HG02870 (cell line): Measurements from ENCODE around the gene SLC6A7.

Source experiments
- ATAC-seq: cut with Tn5 transposase; IDR thresholded peaks from one replicate; pipeline ENCODE4 v1.9.1; 2021; ENCODE audit warnings: mild to moderate bottlenecking, moderate library complexity; ENCODE audit not compliant: unreplicated experiment

SLC6A7 gene

DNA sequence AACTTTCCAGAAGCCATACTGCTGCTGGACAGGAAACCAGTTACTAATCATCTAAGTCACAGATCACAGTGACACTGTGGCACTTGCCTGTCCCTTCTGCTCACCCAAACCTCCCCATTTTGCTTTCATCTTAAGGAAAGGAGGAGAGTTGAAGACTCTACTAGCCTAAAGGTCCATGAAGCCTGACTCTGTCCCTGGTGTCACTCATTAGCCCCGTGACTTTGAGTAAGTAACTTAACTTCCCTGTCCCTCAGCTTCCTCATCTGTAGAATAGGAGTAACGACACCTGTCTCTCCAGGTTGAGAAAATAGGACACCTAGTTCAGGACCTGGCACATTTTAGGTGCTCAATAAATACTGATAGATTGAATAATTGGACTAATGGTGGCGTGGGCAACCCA lies 536 bp upstream of the SLC6A7 start:
- ATAC-seq, result no peak

DNA sequence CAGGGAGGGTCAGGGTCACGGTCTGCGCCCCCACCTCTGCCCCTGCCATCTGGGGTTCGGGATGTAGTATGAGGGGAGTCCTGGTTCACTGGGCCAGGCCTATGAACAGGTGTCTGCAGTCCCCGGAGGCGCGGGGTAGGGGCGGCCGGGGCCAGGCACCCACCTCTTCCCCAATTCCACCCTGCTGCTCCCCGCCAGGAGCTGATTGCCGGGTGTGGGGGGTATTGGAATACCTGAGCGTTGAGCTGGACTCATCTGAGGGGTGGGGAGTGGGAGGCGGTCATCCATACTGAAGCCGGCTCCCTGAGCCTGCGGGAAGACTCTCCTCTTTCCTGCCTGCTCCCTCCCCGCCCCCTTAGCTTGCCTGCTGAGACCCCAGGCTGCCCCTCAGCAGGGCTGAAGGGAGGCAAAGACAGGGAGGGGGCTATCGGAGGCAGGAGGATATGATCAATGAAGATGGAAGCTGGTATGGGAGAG lies 679 bp downstream of the SLC6A7 start:
- ATAC-seq, result no peak

DNA sequence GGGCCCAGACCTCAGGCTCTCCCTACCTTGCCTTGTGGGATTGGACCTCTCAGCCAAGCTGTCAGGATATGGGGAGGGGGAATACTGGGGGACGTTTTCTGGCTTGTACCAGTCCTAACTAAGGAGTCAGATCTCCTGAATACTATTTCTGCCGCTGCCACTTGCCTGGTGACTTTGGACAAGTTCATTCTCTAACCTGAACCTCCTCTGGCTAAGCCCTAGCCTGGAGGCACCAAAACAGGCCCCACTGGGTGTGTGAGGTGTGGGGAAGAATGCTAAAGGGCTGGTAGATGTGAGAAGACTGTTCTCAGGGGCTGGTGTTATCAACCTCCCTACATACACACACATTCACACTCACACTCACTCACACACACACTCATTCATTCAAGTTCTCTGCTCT lies 1.1 kb downstream of the SLC6A7 start:
- no peak for ATAC-seq

DNA sequence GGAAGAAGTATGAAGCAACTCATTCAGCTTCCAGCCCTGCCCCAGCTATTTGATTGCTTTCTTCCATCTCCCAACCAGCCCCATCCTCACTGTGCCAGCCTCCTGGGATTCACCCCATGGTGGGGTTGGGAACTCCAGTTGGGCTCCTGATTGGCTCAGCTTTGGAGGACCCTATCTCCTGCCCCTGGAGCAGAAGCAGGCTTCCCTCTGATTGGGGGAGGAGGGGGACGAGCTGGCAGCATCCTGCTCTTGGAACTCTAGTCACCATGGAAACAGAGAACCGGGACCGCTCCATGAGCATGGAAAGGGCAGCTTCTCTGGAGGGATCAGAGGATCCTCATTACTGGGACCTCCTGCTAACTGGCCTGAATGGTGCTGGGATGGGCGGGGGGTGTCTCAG lies 2.6 kb downstream of the SLC6A7 start:
- ATAC-seq, result no peak

DNA sequence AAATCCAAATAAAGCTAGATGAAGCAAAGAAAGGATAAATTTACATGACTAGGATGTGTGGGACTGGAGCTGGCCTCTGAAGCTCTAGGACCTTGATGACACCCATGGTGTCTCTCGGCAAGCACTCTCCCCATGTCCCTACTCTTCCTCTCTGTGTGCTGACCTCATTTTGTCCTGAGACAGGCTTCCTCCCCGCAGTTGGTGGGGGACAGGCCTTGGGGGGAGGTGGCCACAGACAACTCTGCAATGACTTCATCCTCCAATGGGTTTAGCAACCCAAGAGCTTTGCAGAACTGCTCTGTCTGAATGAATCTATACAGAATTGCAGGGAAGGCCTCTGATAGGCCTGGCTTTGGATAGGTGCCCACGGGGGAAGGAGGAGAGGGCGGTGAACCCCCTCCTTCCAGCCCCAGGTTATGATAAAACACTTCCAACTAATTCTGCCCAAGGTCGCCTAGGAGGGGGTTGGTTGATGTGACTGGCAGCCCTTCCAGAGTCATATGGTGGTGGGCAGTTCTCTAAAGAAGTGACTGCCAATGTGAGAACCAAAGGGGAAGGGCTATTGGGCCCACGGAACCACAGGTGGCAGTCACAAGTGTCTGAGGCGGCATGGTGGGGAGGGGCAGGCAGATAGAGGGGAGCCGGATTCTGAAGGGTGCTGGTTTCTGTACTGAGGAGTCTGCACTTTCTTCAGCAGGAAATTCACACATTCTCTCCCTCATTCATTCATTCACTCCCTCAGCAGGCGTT lies 6.0 kb downstream of the SLC6A7 start:
- ATAC-seq, result no peak

DNA sequence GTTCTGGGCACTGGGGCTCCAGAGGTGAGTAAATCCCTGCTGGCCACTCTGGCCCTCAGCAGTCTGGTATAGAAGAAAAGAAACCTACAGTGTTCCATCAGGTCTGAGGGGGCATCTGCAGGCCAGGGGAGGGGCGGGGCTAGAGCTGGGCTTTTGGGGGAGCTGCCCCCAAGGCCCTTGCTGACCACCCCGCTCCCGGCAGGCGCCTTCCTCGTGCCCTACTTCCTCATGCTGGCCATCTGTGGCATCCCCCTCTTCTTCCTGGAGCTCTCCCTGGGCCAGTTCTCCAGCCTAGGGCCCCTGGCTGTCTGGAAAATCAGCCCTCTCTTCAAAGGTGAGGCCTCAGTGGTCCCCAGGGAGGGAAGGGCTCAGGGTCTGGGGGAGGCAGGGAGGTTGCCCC lies 6.7 kb downstream of the SLC6A7 start:
- ATAC-seq, result no peak

DNA sequence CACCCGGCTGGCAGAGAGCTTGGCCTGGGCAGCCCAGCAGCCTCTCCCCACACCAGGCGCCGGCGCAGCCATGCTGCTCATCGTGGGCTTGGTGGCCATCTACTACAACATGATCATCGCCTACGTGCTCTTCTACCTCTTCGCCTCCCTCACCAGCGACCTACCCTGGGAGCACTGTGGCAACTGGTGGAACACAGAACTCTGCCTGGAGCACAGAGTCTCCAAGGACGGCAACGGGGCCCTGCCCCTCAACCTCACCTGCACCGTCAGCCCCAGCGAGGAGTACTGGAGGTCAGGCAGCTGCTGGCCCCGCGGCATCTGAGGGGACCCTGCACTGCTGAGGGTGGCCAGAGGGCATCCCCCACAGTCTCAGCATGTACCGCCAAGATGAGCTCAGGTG lies 7.1 kb downstream of the SLC6A7 start:
- no peak for ATAC-seq

DNA sequence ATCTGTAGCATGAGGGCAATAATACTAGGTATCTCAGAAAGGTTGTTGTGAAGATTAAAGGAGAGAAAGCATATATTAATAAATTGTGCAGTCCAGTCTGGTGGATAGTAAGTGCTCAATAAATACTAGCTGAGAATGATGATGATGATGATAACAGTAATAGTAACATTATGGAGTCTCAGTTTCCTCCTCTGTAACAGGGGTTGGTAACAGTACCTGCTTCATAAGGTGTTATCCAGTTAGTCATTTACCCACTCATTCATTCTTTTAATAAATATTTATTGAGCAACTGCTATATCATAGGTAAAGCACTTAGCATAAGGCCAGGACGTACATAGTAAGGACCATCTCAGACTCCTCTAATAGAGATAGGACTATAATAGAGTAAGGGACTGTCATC lies 7.6 kb downstream of the SLC6A7 start:
- ATAC-seq, result no peak

DNA sequence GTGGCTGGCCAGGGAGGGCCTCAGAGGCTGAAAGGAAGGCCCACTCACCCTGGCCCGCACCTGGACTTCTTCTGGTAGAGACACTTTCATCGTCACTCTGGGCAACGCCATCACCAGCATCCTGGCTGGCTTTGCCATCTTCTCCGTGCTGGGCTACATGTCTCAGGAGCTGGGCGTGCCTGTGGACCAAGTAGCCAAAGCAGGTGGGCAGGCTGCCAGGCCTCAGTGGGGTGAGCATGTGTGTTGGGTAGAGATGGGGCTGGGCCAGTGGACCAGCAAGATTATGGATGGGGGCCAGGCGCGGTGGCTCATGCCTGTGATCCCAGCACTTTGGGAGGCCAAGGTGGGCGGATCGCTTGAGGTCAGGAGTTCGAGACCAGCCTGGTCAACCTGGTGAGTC lies 12.6 kb downstream of the SLC6A7 start:
- ATAC-seq, result no peak

DNA sequence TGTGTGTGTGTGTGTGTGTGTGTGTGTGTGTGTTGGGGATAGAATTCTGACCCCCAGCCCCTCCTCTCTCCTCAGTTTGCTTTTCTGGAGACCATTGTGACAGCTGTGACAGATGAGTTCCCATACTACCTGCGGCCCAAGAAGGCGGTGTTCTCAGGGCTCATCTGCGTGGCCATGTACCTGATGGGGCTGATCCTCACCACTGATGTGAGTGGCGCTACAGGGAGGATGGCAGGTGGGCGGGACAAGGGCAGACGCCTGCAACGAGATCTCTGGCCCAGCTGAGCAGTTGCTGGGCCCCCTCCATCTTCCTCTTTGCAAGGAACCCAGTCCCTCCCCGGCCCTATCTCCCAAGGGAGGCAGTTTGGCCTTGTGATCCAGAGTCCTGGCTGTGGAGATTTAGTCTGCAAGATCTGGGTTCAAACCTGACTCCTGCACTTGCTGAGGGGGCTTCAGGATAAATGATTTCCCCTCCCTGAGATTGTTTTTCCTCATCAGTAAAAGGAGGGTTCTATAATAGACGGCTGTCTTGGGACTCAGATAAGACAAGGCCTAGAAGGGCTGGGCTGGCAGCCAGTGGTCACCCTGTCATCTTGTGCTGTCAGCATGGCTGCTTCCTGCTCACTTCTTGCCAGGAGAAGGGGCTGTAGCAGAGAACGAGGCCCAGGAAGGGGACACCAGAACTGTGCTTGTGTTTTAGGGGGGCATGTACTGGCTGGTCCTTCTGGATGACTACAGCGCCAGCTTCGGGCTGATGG lies 14.1 kb downstream of the SLC6A7 start:
- no peak for ATAC-seq

DNA sequence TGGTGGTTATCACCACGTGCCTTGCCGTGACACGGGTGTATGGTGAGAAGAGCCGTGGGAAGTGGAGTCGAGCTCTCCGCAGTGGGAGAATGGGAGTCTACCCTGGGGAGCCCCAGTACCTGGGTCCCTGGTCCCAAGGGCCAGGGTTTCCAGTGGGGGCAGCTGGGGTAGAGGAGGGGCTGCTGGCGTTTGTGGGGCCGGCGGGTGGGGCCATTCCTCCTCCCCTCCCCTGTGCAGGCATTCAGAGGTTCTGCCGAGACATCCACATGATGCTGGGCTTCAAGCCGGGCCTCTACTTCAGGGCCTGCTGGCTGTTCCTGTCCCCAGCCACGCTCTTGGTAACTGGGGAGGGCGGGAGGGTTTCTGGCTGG lies 14.7 kb downstream of the SLC6A7 start:
- no peak for ATAC-seq

DNA sequence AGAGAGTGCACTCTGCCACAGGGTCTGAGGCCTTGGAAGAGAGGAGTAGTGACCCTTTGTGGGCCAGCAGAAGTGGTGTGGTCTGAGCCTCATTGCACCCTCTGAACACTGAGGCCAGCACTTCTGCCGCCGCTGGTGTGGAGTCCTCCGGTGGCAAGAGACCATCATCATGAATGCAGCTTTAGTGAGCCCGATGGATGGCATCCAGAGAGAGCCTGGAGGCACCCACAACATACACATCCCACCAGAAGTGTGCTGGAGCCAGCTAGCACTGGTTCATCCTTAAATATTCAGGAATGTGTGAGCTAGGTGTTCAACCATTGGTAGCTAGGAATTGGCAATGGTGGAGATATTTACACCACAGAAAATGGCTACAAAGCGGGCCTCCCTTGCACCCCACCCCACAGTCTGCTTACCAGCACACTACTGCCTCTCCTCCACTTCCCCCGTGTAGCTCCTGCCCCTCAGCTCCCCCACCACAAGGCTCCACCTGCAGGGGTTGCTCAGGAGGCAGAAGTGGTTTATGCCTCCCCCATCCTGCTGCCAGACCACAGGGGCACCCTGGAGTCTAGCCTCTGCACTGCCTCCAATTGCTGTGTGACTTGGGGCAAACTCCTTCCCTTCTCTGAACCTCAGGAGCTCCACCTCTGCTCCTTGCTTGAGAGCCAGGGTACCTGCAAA lies 16.4 kb downstream of the SLC6A7 start:
- no peak for ATAC-seq

DNA sequence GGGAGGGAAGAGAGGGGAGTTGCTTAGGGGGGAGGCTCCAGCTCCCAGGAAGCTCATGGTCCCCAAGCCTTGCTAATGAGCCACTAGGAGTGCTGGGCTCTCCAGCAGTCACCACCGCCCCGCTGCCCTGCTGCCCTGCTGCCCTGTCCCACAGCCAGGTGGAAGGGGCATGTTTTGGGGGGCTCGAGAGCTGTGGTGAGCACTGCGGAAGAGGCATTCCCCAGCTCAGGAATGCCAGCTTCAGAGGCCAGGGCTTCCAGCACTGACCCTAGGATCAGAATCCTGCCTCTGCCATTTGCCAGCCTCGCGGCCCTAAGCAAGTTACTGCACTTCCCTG lies 16.9 kb downstream of the SLC6A7 start:
- no peak for ATAC-seq

DNA sequence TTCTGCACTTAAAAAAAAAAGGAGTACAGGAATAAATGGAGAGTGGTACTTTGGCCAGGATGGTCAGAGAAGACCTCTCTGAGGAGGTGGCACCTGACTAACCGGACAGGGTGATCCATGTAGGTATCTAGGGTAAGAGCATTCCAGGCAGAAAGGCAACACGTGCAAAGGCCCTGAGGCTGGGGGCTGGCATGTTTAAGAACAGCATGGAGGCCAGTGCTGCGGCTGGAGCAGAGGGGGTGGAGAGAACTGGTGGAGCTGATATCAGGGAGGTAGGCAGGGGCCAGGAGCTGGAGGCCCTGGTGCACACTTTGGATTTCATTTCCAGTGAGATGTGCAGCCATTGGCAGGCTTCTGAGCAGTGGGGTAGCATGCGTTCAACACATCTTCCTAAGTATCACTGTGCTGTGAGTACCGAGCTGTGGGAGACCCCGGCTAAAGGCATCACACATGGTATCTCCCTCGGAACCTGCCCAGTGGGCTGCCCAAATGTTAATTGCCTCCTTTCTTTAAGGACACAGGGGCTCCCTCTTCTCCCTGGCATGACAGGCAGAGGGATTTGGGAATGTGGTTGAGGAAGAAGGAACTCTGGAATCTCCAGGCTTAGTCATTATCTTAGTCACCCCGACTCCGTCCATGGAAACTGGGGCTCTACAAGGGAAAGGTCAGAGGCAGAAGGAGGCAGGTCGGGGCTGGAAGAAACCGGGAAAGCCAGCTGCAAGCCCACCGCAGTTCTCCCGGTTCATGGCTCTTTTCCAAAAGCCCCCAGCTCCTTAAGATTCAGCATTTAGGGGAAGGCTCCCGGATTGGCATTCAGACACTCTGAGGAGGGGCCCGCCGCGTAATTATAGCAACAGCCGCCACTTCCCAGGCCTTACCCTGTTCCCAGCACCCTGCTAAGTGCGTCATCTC lies 18.6 kb downstream of the SLC6A7 start:
- no peak for ATAC-seq

DNA sequence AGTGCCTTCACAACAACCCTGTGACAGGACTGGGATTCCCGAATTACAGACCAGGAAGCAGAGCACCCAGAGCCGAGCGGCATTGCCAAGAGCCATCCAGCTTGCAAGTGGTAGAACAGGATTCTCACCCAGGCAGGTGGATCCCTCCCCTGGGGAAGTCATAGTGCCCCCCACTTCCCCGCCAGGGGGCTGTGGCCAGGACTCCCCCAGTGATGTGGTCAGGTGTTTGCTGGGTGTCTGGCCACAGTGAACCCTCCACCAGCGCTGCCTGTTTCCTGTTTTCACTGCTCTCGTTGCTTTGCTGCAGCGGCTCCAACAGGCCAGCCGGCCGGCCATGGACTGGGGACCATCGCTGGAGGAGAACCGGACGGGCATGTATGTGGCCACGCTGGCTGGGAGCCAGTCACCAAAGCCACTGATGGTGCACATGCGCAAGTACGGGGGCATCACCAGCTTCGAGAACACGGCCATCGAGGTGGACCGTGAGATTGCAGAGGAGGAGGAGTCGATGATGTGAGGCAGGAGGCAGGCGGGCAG lies 19.3 kb downstream of the SLC6A7 start:
- ATAC-seq, result no peak

DNA sequence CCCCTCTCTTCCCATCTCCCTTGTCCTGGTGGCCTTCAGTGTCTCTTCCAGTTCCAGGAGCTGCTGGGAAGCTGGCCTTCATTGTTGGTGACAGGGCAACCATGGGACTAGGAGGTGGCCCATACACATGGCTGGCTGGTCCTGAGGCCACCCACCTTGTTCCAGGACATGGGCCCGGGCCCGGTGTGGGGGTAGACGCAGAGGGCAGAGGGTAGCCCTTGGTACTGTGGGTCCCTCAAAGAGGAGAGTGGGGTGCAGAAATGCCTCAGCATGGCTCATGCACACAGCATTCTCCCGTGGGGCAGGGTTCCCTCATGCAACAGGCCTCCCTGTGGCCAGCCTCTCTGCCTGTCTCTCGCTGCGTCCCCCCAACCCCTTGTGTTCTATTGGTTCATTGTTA lies 20.8 kb downstream of the SLC6A7 start:
- ATAC-seq, result no peak

DNA sequence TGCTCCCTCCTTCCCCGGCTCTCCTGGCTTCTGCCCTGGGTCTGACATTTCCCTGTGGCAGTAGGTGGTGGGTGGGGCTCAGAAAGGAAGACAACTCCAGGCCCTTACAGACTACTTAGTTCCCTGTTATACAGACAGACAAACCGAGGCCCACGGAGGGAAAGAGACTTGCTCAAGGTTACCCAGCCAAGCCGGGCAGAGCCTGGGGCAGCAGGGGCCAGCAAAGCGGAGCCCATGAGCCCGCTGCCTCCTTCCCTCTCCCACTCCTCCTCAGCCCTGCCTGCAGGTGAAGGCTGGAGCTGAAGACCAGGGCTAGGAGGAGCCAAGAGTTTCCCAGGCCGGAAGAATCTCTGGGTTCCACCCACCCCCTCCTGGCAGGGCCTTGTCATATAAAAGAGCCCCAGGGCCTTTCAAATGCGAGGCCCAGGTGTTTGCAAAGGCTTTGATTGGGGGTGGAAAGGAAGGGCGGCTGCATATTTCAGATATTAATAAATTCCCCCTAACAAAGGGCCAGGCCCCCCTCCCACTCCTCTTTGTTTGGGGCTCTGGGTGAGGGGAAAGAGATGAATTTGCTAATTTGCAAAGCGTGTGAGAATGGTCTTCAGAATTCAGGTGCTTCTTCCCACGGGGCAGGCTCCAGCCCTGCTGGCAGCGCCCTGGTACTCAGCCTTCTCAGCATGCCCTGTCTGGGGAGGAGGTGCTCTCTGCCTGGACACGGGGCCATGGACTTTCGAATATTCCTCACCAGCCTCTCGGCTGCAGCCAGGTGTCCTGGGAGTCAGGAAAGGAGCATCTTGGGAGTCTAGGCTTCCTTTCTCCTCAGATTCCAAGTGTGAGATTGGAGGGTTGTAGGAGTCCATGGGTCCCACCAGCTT lies 21.5 kb downstream of the SLC6A7 start:
- ATAC-seq, result no peak

DNA sequence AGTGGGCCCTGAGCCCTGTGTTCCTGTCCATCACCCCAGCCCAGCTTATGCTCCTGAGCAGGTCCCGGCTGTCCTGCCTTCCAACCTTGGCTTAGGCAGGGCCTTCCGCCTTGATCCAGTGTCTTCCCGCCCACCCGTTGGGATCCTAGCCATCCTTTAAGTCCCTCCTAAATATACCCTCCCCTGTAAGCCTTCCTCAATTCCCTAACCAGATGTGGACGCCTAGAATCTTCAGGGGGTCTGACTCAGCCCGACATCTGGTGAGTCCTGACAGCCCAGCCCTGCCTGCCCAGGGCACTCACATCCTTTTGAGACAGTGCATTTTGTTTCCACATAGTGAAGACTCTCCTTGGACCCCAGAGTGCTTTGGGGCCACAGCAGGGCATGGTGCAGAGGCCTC lies 23.7 kb downstream of the SLC6A7 start:
- no peak for ATAC-seq

DNA sequence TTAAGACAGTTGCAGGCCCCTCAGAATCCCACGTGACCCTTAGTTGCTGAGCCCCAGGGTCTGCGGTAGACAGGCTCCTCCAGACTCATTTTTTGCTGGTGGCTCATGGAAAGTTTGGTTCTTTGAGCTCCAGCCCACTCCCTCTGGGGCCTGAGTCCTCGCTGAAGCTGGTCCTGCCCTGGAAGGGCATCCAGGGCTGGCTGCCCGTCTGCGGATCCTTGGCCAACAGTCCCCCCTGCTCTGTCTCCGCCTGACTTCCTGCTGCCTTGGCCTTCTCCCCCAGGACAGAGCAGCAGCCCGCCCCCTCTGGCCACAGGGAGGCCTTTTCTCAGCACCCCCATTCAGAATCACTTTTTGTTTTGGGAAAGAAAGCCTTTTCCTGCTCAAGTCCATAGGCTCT lies 24.4 kb downstream of the SLC6A7 start:
- ATAC-seq, result no peak
